Measurements from ENCODE around the gene PLAAT4.

- TF ChIP-seq EZH2 (IDR thresholded peaks at IDR 0.05; ENCODE audit: insufficient read depth, poor library complexity, severe bottlenecking): no peak
- TF ChIP-seq EZH2phosphoT487 (IDR thresholded peaks at IDR 0.05; ENCODE audit: insufficient read depth, low read depth): no peak
Measured at GRCh38 chr11:63560506-63561180, 24.0 kb downstream of the PLAAT4 start.
